Stimulated activated naive B cell treated with anti-CD40 and anti-IgM and Interleukin-4, amounts not matched to agents 10 μg/mL and 1 μg/mL and 100 μg/mL, for 72 hours (primary cell): ENCODE data around the gene FMO2.

Source experiments
- ATAC-seq, 2 donors: fragments of 150-1000 bp; cut with Tn5 transposase; replicated peaks; 2 replicates each; pipeline ENCODE4 v1.10.0; 2021; ENCODE audit warnings: moderate library complexity in 1 of 2
- DNase-seq: peaks from one replicate; pipeline ENCODE4 v3.0.0; 2021
- H3K27ac Mint-ChIP-seq: one replicate; pipeline ENCODE4 v1.8.0; 2022; ENCODE audit warnings: mild to moderate bottlenecking, mixed read lengths
- H3K27me3 Mint-ChIP-seq, 2 donors: one replicate each; pipeline ENCODE4 v1.8.0; 2022; ENCODE audit warnings: mixed read lengths in 2 of 2
- H3K36me3 Mint-ChIP-seq, 2 donors: one replicate each; pipeline ENCODE4 v1.8.0; 2022; ENCODE audit warnings: mixed read lengths in 2 of 2, mild to moderate bottlenecking in 1 of 2
- H3K4me1 Mint-ChIP-seq, 2 donors: one replicate each; pipeline ENCODE4 v1.8.0; 2022; ENCODE audit warnings: mixed read lengths in 2 of 2, mild to moderate bottlenecking in 1 of 2
- H3K4me3 Mint-ChIP-seq, 2 donors: one replicate each; pipeline ENCODE4 v1.8.0; 2022; ENCODE audit warnings: mild to moderate bottlenecking in 2 of 2, mixed read lengths in 2 of 2, moderate library complexity in 1 of 2
- H3K9me3 Mint-ChIP-seq, 2 donors: one replicate each; pipeline ENCODE4 v1.8.0; 2022; ENCODE audit warnings: mixed read lengths in 2 of 2, mild to moderate bottlenecking in 1 of 2

The FMO2 gene, protein sequence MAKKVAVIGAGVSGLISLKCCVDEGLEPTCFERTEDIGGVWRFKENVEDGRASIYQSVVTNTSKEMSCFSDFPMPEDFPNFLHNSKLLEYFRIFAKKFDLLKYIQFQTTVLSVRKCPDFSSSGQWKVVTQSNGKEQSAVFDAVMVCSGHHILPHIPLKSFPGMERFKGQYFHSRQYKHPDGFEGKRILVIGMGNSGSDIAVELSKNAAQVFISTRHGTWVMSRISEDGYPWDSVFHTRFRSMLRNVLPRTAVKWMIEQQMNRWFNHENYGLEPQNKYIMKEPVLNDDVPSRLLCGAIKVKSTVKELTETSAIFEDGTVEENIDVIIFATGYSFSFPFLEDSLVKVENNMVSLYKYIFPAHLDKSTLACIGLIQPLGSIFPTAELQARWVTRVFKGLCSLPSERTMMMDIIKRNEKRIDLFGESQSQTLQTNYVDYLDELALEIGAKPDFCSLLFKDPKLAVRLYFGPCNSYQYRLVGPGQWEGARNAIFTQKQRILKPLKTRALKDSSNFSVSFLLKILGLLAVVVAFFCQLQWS

DNA sequence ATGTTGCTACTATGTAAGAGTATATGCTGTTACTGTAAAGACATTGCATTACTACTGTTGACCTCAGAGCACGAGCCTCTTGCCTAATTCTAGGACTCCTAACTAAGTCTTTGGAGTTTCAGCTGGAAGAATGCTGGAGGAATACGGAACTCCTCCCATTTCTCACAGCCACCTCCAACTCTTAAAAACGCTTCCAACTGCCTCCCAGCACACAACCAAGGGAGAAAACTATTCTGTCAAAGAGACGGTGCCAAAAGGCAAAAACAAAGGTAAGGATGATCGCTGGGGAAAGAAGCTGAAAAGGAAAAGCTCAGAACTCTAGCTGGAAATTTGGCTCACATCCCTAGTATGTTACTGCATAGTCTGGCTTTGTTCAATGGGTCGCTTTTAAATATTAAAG, at the start of gene FMO2:
TSS of gene FMO2 (plus strand) at position 210 of the 400 bp plus-strand sequence. CDS start 414 bp downstream, outside the sequence.
- DNase-seq (no peak), ATAC-seq (no peak)
- Mint-ChIP-seq H3K9me3 (no peaks in the 10 kb centered on the region), H3K4me3 (no peak within 1 kb of the TSS), H3K27ac (peak within 1 kb of the TSS; percentile 70), H3K36me3 (no peaks in the 10 kb centered on the region), H3K27me3 (peaks cover 5 to 10% of the 10 kb centered on the region in 2 donors), H3K4me1 (no peaks in the 10 kb centered on the region)

DNA sequence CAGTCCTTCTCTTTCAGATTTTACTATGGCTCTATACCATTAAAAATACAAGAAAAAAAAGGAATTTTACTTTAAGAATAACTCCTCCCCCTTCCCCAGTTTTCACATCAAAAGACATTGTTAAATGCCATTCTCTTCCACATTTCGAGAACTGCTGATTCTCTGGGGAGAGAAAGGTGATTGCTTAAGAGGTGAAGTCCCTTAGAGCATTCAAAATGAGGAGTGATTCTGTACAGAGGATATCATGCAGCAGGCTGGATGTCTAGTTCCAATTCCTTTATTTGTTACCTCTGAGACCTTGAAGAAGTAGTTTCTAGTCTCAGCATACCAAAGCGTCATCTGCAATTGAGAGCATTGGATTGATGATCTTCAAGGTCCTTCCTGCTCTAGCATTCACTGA, 47.5 kb upstream of the FMO2 start:
- no peaks in the 10 kb centered on the region for H3K36me3 Mint-ChIP-seq
- no peak for DNase-seq
- peaks cover 8 to 21% of the 10 kb centered on the region in 2 donors for H3K27me3 Mint-ChIP-seq
- H3K4me1 Mint-ChIP-seq: no peaks in the 10 kb centered on the region
- peaks cover 0 to under 1% of the 10 kb centered on the region in 2 donors for H3K9me3 Mint-ChIP-seq
- peak; percentile 34 to 65 for ATAC-seq
- H3K27ac Mint-ChIP-seq: no peak overlapping the region
- no peak overlapping the region for H3K4me3 Mint-ChIP-seq

- DNase-seq (no peak), ATAC-seq (no peak)
- Mint-ChIP-seq H3K27ac (no peak overlapping the region), H3K9me3 (no peaks in the 10 kb centered on the region), H3K4me1 (no peaks in the 10 kb centered on the region), H3K27me3 (peaks cover 8 to 21% of the 10 kb centered on the region in 2 donors), H3K4me3 (no peak overlapping the region), H3K36me3 (no peaks in the 10 kb centered on the region)
Observed at GRCh38 chr1:171138980-171139379, 46.1 kb upstream of the FMO2 start.

DNA sequence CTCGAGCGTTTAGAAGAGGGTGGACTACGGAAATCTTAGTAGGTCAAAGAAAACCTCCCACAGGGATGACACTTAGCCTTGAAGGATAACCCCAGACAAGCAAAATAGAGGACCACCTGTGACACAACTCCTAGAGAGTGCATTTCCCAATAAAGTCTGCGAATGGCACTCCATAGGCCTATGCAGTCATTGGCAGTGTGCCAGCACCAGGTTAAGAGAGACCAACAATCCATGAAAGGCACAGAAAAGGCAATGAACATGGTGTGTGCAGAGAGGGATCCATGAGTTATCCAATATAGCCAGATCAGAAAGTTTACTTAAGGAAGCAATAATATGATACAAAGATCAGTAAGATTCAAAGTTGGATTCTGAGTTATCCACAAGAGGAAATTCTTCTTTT, 45.2 kb upstream of the FMO2 start:
- DNase-seq (no peak), ATAC-seq (no peak)
- H3K9me3 Mint-ChIP-seq: no peaks in the 10 kb centered on the region
- no peaks in the 10 kb centered on the region for H3K36me3 Mint-ChIP-seq
- H3K4me3 Mint-ChIP-seq: no peak overlapping the region
- peaks cover 9 to 21% of the 10 kb centered on the region in 2 donors for H3K27me3 Mint-ChIP-seq
- no peaks in the 10 kb centered on the region for H3K4me1 Mint-ChIP-seq
- H3K27ac Mint-ChIP-seq: no peak overlapping the region

- Mint-ChIP-seq H3K27ac (no peak overlapping the region), H3K36me3 (no peaks in the 10 kb centered on the region), H3K4me3 (no peak overlapping the region), H3K9me3 (no peaks in the 10 kb centered on the region), H3K4me1 (no peaks in the 10 kb centered on the region), H3K27me3 (peaks cover 13 to 21% of the 10 kb centered on the region in 2 donors)
- no peak for DNase-seq
- ATAC-seq: no peak
Observed at GRCh38 chr1:171140401-171140800, 44.7 kb upstream of the FMO2 start.

DNA sequence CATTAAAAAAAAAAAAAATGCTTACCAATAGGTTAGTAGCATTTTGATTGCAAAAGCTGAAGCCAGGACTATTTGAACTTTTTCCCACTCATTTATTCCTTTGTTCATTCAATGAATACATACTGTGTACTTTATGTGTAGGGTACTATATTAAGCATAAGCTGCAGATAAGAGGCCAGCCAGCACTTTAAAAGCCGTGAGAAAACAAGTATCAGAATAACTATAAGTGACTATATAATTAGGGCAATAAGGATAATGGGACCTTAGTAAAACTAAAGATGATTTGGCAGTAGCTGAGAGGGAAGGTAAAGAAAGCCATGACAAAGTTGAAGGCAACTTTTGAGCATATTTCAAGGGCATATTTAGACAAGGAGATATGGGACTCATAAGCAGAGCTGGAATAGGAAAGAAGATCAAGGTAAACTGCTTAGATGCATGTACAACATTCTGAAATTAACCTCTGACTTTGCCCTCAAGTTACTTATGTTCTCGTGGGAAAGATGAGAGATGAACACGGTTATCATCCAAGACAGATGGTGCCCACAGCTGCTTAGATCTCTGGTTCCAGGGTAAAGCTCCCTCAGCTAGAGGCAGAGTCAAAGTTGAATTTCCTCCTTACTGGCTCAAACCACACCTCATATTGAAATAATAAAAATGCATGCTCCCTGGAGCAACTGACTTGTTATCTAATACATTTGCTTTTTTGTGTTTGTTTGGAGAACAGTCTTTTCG, 44.0 kb upstream of the FMO2 start:
- DNase-seq (no peak), ATAC-seq (no peak)
- no peaks in the 10 kb centered on the region for H3K36me3 Mint-ChIP-seq
- H3K27me3 Mint-ChIP-seq: peaks cover 13 to 20% of the 10 kb centered on the region in 2 donors
- H3K9me3 Mint-ChIP-seq: no peaks in the 10 kb centered on the region
- no peak overlapping the region for H3K4me3 Mint-ChIP-seq
- H3K27ac Mint-ChIP-seq: no peak overlapping the region
- H3K4me1 Mint-ChIP-seq: no peaks in the 10 kb centered on the region

DNA sequence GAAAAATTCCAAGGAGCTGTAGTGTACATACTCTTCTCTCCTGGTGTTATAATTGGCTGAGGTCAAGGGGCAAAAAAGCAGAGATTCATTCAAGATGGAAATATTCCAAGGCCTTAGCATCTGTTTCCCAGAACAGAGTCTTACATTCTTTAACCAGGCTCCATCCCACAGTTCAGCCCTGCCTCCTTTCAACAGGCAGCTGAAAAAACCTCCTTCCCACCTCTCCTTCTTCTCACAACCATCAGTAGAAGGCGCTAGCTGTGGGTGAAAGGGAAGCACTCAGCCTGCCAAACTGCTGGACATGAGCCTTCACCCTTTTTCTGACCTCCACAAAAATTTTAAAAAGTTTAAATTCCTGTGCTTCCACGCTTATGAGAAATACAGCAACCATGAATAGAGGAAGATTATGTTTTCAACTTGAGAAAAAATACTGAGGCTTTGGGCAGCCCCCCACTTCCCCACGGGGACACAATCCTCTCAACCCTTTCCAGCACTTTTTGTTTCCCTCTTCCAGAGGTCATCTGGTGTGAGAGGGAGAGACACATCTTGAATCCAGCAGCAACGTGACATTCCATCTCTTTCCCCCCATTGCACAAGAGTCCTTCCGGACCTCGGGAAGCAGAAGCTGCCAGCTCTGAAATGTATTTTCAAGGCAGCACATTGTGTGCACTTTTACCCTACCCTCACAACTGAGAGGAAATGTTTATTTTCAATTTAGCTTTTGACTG, 43.2 kb upstream of the FMO2 start:
- Mint-ChIP-seq H3K36me3 (no peaks in the 10 kb centered on the region), H3K9me3 (no peaks in the 10 kb centered on the region), H3K4me3 (no peak overlapping the region), H3K27me3 (peaks cover 10 to 13% of the 10 kb centered on the region in 2 donors), H3K27ac (no peak overlapping the region), H3K4me1 (no peaks in the 10 kb centered on the region)
- ATAC-seq (no peak), DNase-seq (no peak)

DNA sequence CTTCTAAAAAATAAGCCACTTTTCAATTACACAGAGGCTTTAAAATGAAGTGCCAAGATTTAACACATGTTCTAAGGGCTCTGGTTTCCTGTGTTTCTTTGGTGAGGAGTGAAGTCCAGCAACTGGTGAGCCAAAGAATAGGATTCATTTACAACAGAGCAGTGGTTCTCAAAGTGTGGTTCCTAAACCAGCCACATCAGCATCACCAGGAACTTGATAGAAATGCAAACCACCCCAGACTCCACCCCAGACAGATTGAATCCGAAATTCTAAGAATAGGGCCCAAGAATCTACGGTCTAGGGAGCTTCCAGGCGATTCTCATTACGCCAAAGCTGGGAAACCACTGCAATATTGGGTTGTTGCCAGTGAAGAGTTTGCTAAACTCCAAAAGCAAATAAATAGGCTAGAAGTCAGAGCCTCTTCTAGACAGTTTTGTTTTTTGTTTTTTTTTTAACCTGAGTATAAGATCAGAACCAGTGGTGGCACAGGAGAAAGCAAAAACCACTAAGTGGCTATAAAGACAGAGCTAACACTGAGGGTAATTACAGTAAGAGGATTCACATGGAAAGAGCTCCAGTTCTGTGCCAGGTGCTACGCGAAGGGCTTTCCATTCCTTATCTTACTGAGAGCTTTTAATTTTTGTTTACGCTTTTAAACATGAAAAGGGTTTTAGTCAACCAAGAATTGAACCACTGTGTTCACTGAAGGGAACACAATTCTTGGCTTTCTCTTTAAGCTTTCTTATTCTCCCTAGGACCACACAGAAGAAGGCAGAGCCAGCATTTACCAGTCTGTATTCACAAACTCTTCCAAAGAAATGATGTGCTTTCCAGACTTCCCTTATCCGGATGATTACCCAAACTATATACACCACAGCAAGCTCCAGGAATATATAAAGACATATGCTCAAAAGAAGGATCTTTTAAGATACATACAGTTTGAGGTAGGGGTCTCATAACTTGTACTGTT, 42.4 kb upstream of the FMO2 start:
- DNase-seq (no peak), ATAC-seq (no peak)
- no peak overlapping the region for H3K27ac Mint-ChIP-seq
- H3K27me3 Mint-ChIP-seq: peaks cover 9 to 12% of the 10 kb centered on the region in 2 donors
- no peaks in the 10 kb centered on the region for H3K36me3 Mint-ChIP-seq
- H3K4me3 Mint-ChIP-seq: no peak overlapping the region
- H3K4me1 Mint-ChIP-seq: no peaks in the 10 kb centered on the region
- no peaks in the 10 kb centered on the region for H3K9me3 Mint-ChIP-seq

DNA sequence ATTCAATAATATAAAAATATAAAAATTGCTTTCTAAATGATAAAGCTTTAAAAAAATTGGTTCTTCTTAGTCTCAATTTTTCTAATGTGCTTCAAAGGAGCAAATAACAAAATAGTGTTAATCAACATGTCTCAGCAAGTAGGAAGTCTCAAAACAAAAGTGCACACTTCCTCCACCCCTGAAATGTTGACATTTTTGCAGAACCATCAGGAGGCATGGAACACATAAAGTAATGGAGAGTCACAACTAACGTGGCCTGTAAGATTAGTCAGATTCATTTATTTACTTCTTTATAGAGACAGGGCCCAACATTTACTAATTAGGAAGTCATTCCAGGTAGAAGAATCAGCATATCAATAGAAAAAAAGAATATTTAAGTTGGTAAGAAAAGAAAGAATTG, 34.9 kb upstream of the FMO2 start:
- no peaks in the 10 kb centered on the region for H3K9me3 Mint-ChIP-seq
- H3K4me1 Mint-ChIP-seq: no peaks in the 10 kb centered on the region
- peaks cover 4 to 5% of the 10 kb centered on the region in 2 donors for H3K27me3 Mint-ChIP-seq
- ATAC-seq (no peak), DNase-seq (no peak)
- no peaks in the 10 kb centered on the region for H3K36me3 Mint-ChIP-seq
- H3K4me3 Mint-ChIP-seq: no peak overlapping the region
- no peak overlapping the region for H3K27ac Mint-ChIP-seq

DNA sequence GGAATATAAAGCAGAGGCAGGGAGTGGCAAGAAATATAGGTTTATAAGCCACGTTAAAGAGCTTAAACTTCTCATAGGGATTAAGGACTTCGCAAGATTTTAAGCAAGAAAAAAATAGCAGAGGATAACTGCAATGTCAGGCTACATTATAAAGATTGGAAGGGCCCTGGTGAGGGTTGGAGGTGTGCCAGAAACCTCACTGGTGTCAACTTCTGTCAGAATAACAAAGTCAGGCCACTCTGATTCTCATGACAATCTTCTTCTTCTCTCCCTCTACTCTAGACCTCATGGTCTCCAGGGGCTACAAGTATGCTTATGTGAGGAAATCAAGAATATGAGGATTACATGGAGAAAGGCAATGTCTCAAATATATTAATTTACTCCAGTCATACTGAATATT, 32.6 kb upstream of the FMO2 start:
- ATAC-seq (no peak), DNase-seq (no peak)
- Mint-ChIP-seq H3K27me3 (peaks cover 3 to 4% of the 10 kb centered on the region in 2 donors), H3K4me1 (no peaks in the 10 kb centered on the region), H3K9me3 (no peaks in the 10 kb centered on the region), H3K4me3 (no peak overlapping the region), H3K36me3 (no peaks in the 10 kb centered on the region), H3K27ac (no peak overlapping the region)

DNA sequence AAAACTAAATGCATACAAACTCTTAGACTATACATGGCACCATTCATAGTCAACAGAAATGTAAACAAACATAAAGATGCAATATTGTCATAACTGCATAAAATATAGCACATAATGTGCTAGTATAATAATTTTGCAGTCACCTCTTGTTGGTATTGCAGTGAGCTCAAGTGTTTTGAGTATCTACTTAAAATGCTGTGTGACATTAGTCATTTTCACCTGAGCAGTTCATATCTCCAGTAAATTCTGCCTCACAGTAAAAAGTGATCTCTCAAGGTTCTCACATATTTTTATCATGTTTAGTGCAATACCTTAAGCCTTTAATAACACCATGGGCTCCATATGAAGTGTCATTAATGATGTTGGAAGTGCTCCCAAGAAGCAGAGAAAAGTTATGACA, 29.6 kb upstream of the FMO2 start:
- no peaks in the 10 kb centered on the region for H3K27me3 Mint-ChIP-seq
- DNase-seq (no peak), ATAC-seq (no peak)
- H3K4me1 Mint-ChIP-seq: no peaks in the 10 kb centered on the region
- H3K4me3 Mint-ChIP-seq: no peak overlapping the region
- no peak overlapping the region for H3K27ac Mint-ChIP-seq
- H3K36me3 Mint-ChIP-seq: no peaks in the 10 kb centered on the region
- H3K9me3 Mint-ChIP-seq: no peaks in the 10 kb centered on the region

- ATAC-seq (no peak), DNase-seq (no peak)
- no peaks in the 10 kb centered on the region for H3K4me1 Mint-ChIP-seq
- H3K36me3 Mint-ChIP-seq: no peaks in the 10 kb centered on the region
- no peak overlapping the region for H3K27ac Mint-ChIP-seq
- no peaks in the 10 kb centered on the region for H3K27me3 Mint-ChIP-seq
- no peak overlapping the region for H3K4me3 Mint-ChIP-seq
- no peaks in the 10 kb centered on the region for H3K9me3 Mint-ChIP-seq
Observed at GRCh38 chr1:171158096-171158495, 27.0 kb upstream of the FMO2 start.

- DNase-seq (no peak), ATAC-seq (no peak)
- Mint-ChIP-seq H3K36me3 (no peaks in the 10 kb centered on the region), H3K9me3 (no peaks in the 10 kb centered on the region), H3K4me1 (no peaks in the 10 kb centered on the region), H3K4me3 (no peak overlapping the region), H3K27me3 (no peaks in the 10 kb centered on the region), H3K27ac (no peak overlapping the region)
Observed at GRCh38 chr1:171158551-171158950, 26.5 kb upstream of the FMO2 start.
